Endodermal cell (in vitro differentiated cells): Measurements from ENCODE around the gene TLL2. TPM values are rescaled to one million over a fixed set of nuclear protein-coding genes. Genes with fewer than 3 reads are reported as not detected.

Experiments used
- DNase-seq: peaks from one replicate; pipeline ENCODE4 v3.0.0-alpha.2; 2017
- H3K27ac ChIP-seq: 2 replicates; pipeline ENCODE4 v1.5.1; 2013; ENCODE audit warnings: mild to moderate bottlenecking, low read depth, low read length, moderate library complexity
- H3K27me3 ChIP-seq: 2 replicates; pipeline ENCODE4 v1.6.1; 2013; ENCODE audit warnings: mild to moderate bottlenecking, low read length, moderate library complexity; ENCODE audit not compliant: insufficient read depth, control insufficient read depth, poor library complexity, severe bottlenecking
- H3K36me3 ChIP-seq: 2 replicates; pipeline ENCODE4 v1.7.0; 2013; ENCODE audit warnings: mild to moderate bottlenecking, low read length, moderate library complexity; ENCODE audit not compliant: control insufficient read depth, insufficient read depth
- H3K4me1 ChIP-seq: one replicate; pipeline ENCODE4 v1.7.0; 2013; ENCODE audit warnings: low read length; ENCODE audit not compliant: control insufficient read depth, insufficient read depth
- H3K4me3 ChIP-seq: 2 replicates; pipeline ENCODE4 v1.5.1; 2013; ENCODE audit warnings: mild to moderate bottlenecking, low read length, moderate library complexity
- H3K9ac ChIP-seq: 2 replicates; pipeline ENCODE4 v1.6.1; 2013; ENCODE audit warnings: mild to moderate bottlenecking, low read length, moderate library complexity; ENCODE audit not compliant: poor library complexity, severe bottlenecking; ENCODE audit errors: extremely low read depth
- H3K9me3 ChIP-seq: 2 replicates; pipeline ENCODE4 v1.6.1; 2013; ENCODE audit warnings: mild to moderate bottlenecking, low read length, moderate library complexity; ENCODE audit not compliant: control insufficient read depth
- H3K27ac Mint-ChIP-seq: 2 replicates; pipeline ENCODE4 v1.8.0; 2020; ENCODE audit warnings: mixed read lengths
- H3K27me3 Mint-ChIP-seq: 2 replicates; pipeline ENCODE4 v1.8.0; 2021; ENCODE audit warnings: mild to moderate bottlenecking, mixed read lengths; ENCODE audit not compliant: insufficient read depth
- H3K36me3 Mint-ChIP-seq: 2 replicates; pipeline ENCODE4 v1.8.0; 2020; ENCODE audit warnings: low read depth, mixed read lengths
- H3K4me1 Mint-ChIP-seq: 2 replicates; pipeline ENCODE4 v1.8.0; 2020; ENCODE audit warnings: mixed read lengths
- H3K4me3 Mint-ChIP-seq: 2 replicates; pipeline ENCODE4 v1.8.0; 2020; ENCODE audit warnings: mild to moderate bottlenecking, moderate library complexity, mixed read lengths
- H3K9me3 Mint-ChIP-seq: 2 replicates; pipeline ENCODE4 v1.8.0; 2020; ENCODE audit warnings: mild to moderate bottlenecking, mixed read lengths
- WGBS, 2 experiments: methylation state at CpG; one replicate each; pipeline versions ENCODE4 v1.1.5 to v1.1.7; 2013; ENCODE audit warnings: missing lambda C conversion rate in 2 of 2, mixed read lengths in 1 of 2; ENCODE audit not compliant: insufficient coverage in 1 of 2, insufficient read length in 1 of 2; 5-methylcytosine and 5-hydroxymethylcytosine counted together
- total RNA-seq, 2 donors: library from RNA; stranded (reverse); fragmentation: NEBNext Ultra II Directional in 1 of 2; extraction: Animal tissue kit (Norgen Biotek cat#: 25700) in 1 of 2; gene quantifications; 2 replicates in 1 of 2; 3 replicates in 1 of 2; pipeline ENCODE4 v1.2.1, GENCODE V29; 2021
- TF ChIP-seq, protein P1 (sequence below): fragments of 200-600 bp; sonication (generic); conservative IDR thresholded peaks from 2 replicates; pipeline ENCODE4 v1.5.0; 2021; ENCODE audit warnings: antibody characterized with exemption, mild to moderate bottlenecking

The TLL2 gene
- total RNA-seq, 2 donors from 2014 or later: 0.11 to 0.18 TPM

DNA sequence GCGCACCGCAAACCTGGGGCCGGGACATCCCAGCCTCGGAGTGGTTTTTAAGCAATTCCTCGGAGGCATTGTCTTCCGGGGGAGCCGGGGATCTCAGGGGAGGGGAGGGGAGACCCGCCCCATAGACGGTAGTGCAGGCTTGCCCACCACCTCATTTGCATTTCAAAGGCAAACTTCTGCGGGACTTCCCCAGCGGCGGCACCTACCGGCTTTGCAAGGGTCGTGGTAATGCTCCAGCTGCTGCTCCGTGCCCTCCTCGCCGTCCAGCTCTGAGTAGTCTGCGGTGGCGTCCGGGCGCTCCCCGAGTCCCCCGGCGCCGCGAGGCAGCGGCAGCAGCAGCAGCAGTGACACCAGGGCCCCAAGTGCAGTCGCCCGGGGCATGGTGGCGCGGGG, 425 bp downstream of the TLL2 start:
- H3K36me3 ChIP-seq: peaks cover 3% of the 10 kb centered on the region
- Mint-ChIP-seq H3K4me1 (peaks cover 12% of the 10 kb centered on the region), H3K4me3 (peak overlapping the region; percentile 56), H3K9me3 (no peaks in the 10 kb centered on the region), H3K27me3 (peaks cover 42% of the 10 kb centered on the region), H3K36me3 (no peaks in the 10 kb centered on the region), H3K27ac (no peak overlapping the region)
- H3K9me3 ChIP-seq: no peaks in the 10 kb centered on the region
- peak overlapping the region; percentile 78 for H3K4me3 ChIP-seq
- TF ChIP-seq, protein P1, sequence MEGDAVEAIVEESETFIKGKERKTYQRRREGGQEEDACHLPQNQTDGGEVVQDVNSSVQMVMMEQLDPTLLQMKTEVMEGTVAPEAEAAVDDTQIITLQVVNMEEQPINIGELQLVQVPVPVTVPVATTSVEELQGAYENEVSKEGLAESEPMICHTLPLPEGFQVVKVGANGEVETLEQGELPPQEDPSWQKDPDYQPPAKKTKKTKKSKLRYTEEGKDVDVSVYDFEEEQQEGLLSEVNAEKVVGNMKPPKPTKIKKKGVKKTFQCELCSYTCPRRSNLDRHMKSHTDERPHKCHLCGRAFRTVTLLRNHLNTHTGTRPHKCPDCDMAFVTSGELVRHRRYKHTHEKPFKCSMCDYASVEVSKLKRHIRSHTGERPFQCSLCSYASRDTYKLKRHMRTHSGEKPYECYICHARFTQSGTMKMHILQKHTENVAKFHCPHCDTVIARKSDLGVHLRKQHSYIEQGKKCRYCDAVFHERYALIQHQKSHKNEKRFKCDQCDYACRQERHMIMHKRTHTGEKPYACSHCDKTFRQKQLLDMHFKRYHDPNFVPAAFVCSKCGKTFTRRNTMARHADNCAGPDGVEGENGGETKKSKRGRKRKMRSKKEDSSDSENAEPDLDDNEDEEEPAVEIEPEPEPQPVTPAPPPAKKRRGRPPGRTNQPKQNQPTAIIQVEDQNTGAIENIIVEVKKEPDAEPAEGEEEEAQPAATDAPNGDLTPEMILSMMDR: no peak
- H3K27me3 ChIP-seq: peaks cover 20% of the 10 kb centered on the region
- WGBS, 2 experiments: 0% methylated on average over 6 to 31 of the region's 31 CpGs
- no peaks in the 10 kb centered on the region for H3K4me1 ChIP-seq
- H3K27ac ChIP-seq: no peak overlapping the region
- H3K9ac ChIP-seq: no peak overlapping the region
- no peak for DNase-seq

GRCh38 chr10:96512524-96513304, 1.0 kb downstream of the TLL2 start:
- no peaks in the 10 kb centered on the region for H3K9me3 Mint-ChIP-seq
- no peak overlapping the region for H3K27ac Mint-ChIP-seq
- H3K36me3 Mint-ChIP-seq: no peaks in the 10 kb centered on the region
- peaks cover 20% of the 10 kb centered on the region for H3K27me3 ChIP-seq
- DNase-seq: peak; percentile 77
- no peak overlapping the region for H3K27ac ChIP-seq
- peak overlapping the region; percentile 56 for H3K4me3 Mint-ChIP-seq
- H3K9ac ChIP-seq: no peak overlapping the region
- H3K27me3 Mint-ChIP-seq: peaks cover 42% of the 10 kb centered on the region
- peaks cover 12% of the 10 kb centered on the region for H3K4me1 Mint-ChIP-seq
- H3K4me3 ChIP-seq: peak overlapping the region; percentile 78
- H3K36me3 ChIP-seq: no peaks in the 10 kb centered on the region
- 1 to 2% methylated on average over 43 to 65 of the region's 65 CpGs for WGBS, 2 experiments
- no peaks in the 10 kb centered on the region for H3K4me1 ChIP-seq
- no peaks in the 10 kb centered on the region for H3K9me3 ChIP-seq
- TF ChIP-seq, protein P1: no peak

- H3K4me3 ChIP-seq: no peak overlapping the region
- Mint-ChIP-seq H3K27me3 (peaks cover 41% of the 10 kb centered on the region), H3K36me3 (no peaks in the 10 kb centered on the region), H3K4me1 (peaks cover 12% of the 10 kb centered on the region), H3K27ac (no peak overlapping the region), H3K9me3 (no peaks in the 10 kb centered on the region), H3K4me3 (no peak overlapping the region)
- 18 to 42% methylated on average over 1 to 7 of the region's 7 CpGs for whole genome bisulfite sequencing, 2 experiments
- H3K9me3 ChIP-seq: no peaks in the 10 kb centered on the region
- H3K27me3 ChIP-seq: peaks cover 20% of the 10 kb centered on the region
- no peaks in the 10 kb centered on the region for H3K4me1 ChIP-seq
- H3K27ac ChIP-seq: no peak overlapping the region
- DNase-seq: peak; percentile 94
- no peak overlapping the region for H3K9ac ChIP-seq
- no peaks in the 10 kb centered on the region for H3K36me3 ChIP-seq
- TF ChIP-seq, protein P1: peak; percentile 89
These were observed 2.4 kb downstream of the TLL2 start for GRCh38 chr10:96511044-96511945.
